ENCODE data around the gene ITPR2.

ITPR2 gene

DNA sequence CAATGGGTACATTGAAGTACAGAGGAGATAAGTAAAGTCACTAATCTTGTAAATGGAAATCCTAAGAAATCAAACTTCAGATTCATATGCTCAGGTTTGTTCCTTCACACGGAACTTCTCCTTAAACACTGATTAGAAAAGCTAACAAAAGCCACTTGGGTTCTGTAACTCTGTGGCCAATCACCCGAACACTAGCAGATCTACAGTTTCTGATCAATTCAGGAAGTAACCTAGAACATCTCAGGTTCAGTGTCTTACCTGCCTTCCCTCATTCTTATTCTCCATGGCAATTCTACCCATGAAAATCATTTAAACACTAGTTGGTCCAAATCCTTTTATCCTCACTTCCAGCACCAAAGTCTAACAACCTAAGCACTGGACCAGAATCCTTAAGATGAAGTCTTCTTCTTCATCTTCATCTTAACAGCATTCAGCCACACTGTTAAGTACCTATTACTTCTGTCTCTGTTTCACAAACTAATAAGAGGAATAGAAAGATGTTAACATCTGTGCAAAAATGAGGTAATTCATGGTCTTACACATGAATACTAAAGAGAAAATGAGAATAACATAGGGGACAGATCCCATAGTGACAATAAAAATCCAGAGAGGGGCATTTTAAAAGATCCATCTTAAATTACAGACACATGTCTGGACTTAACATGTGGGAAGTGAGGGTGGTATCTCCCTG lies 453.1 kb downstream of the ITPR2 start:
- DNase-seq: no peak

DNA sequence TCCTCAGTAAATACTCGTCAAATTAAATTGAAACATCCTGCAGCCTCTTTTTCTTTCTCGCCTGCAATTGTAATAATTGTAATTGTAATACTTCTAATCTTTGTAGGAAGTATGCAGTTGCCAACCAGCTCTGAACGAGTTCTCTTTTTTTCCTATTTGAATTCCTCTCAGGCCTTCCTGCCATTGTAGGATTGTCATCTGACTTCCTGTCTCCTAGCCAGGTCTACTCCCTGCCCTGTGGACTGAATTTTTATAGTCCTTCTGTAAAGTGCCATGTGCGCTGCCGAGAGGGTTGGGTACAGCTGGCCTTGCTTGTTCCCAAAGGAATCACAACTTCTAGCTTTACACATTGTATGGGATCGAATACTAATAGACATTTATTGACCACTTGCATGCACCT lies 454.3 kb downstream of the ITPR2 start:
- no peak for DNase-seq

DNA sequence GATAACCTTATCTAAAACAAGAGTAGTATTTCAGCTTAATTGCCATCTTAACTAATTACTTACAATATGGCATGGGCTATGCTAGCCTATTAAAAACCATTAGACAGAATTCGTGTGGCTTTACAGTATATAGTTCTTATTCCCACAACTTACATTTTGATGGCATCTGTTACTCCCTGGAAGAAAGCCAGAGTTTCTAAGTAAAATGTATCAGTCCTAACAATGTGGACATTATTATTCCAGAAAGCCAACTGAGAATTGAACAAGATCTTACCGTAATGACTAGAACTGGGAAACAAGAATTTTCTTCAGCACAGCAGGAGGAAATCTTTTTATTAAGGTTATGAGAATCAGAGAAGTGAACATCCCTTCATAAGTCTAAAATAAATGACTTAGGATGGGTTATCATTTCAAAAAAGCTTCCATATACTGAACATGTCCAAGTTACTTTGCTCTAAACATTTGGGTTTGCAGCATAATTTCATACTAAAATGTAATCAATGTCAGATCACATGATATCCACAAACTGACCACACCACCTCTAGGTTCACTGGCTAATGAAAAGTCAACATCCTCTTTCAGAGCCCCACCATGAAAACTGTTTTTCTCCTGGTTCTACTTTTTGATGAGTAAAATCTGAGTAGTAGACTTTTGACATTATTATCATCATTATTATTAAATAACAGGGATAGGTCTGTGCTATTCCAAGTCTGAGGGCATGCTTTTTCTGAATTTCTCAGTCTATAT lies 457.9 kb downstream of the ITPR2 start:
- no peak for DNase-seq

DNA sequence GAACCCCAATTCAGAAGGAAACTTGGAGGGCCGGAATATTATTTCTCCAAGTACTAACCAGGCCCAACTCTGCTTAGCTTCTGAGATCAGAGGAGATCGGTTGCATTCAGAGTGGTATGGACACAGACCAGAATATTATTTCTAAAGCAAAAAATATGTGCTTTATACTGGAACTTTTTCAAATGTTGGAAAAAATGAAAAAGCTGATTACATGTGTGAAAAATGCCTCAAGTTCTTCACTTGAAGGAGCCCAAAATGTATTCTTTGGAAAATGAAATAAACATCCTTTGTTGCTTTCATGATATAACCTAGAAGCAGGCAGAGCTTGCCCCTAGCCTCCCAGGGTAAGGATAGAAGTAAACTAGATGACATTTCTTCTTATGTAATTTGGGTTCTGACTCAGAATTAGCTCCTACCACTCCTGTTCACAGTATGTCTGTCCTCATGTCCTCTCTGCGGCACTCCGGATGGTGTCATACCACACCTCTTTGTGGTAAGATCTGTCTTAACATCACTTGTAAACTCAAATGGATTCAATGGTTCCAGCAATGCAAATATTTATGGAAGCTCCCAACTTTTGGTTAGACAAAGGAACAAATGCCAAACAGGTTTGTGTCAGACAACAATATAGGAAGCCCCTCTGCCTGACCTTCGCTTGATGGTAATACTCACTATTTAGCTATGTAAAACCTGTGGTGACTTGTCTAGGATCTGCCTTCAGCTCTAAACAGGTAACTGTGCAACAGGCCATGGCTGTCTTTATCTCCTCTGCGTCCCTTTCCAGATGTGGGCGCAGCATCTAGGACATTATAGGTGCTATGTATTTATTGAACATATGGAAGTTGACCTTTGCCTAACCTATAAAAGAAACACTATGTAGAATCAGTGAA lies 459.1 kb downstream of the ITPR2 start:
- no peak for DNase-seq

DNA sequence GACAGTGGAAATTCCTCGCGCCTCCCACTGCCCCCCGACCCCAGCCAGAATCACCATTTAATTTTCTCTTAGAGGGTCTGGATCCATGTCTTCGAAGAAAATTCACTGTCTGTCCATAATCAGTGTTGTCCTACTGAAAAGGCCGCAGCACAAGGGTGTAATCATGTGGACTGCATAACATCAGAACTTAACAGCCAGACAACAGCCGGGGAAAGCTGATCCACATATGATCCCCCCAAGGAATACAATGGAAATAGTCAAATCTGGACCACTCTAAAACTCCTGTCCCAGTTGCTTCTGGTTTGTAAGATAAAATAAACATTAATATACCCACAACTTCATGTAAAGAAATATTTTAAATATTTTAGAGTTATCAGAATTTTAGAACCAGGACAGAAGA lies 460.1 kb downstream of the ITPR2 start:
- DNase-seq: no peak

DNA sequence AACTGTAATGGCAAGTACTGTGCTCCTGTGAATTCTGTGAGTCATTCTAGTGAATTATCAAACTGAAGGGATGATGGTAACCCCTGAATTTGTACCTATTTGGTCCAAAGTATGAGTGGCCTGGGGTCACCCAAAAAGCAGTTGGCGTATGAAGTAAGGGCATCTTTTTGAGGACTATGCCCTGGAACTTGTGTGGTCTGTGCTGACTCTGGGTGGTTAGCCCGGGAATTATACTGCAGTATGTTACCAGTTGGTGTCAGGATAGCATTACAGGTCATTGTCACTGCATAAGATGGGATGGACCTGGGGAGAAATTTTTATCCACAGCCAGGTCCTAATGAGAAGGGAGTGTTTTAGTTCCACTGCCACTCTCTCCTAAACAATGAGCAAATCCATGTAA lies 462.9 kb downstream of the ITPR2 start:
- DNase-seq: no peak

DNA sequence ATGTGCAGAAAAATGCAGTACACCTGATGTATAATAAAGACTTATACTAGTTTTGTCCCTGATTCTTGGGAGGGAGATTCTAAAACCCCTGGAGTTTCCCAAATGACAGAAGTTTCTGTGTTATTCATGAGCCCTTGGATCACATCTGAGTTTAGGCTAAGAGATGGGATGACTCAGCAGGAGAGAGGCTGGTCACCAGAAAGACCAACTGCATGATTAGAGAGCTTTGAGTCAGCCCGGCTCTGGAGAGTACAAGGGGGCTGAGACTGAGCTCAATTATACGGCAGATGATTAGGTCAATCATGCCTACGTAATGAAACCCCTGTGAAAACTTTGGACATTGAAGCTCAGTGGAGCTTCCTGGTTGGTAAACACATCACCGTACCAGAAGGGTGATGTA lies 463.4 kb downstream of the ITPR2 start:
- no peak for DNase-seq

DNA sequence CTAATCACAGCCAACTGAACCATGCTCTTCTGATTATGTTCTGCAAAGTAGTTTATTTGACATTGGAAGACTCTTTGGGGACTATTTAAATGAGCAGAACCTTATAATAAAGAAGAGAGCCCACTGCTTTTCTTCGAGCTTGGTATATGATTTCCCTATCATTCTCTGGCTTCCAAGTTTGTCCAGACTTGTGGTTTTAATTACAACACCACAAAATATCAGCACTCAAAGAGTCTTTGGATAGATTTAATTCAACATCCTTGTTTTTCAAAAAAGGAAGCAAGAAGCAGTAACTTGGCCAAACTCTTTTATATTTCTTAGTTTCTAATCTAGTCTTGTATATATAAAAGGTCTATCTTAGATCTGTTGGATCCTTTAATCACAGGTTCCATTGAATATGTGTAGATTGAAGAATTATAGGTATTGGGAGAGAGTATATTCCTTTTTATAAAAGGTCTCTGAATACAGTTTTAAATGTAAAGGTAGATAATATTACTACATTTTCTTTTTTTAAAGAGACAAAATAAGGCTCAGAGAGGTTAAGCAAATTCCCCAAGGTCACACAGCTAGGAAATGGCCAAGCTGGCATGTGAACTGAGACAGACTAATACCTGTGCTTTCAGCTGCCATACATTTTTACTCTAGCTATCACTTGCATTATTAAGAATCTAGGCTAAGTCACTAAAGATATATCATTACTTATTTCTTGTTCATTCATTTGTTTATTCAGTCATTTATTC lies 464.8 kb downstream of the ITPR2 start:
- DNase-seq: no peak

DNA sequence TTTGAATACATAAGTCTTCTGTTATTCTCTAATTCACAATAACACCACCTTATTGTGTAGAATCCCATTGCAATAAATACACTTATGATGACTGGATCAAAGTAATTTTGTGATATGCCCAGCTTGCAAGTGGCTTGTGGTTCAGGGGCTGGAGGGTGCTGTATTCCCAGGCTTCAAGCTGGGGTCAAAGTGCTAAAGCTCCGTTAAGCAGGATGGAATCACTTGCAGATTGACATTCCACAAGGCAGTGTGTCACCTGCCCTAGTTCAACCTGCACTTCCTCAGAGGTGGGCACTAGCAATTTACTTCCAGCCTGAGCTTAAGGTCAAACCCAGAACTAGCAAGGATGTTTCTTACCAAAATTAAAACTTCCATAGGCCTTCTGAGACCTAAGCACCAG lies 471.0 kb downstream of the ITPR2 start:
- no peak for DNase-seq

DNA sequence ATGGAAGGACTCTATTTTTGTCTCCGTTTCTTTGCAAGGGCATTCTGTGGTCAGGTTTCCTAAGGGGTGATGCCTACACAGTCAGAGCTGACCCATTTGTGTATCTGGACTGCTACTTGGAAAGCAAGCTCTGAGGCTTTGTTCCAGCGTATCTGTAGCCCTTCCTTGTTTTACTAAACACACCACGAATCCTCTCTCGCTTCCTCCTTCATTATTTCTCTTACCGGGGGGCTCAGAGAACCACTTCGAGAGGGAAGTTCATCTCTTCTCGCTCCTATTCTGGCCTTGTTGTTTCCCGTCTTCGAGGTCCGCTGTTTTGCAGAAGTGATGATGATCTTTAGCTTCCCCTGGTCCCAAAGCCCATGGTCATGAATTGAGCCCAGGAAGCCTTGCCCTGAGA lies 472.9 kb downstream of the ITPR2 start:
- no peak for DNase-seq

DNA sequence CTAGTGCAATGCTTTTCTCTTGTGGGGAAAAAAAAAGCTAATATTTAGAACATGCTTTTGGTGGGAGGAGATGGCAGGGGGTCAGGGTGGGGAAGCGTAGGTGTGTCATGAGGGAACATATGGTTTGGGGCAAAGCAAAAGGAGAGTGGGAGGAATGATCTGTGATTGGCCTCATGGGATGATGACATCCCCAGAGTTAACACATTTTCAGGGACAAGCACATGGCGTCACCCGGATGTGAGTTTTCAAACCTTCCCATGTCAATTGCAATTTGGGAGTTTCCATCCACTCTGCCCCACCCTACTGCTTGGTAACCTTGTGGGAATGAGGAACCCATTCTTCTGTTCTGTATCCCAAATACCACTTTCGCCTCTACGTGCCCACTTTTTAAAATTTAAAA lies 473.4 kb downstream of the ITPR2 start:
- DNase-seq: no peak

DNA sequence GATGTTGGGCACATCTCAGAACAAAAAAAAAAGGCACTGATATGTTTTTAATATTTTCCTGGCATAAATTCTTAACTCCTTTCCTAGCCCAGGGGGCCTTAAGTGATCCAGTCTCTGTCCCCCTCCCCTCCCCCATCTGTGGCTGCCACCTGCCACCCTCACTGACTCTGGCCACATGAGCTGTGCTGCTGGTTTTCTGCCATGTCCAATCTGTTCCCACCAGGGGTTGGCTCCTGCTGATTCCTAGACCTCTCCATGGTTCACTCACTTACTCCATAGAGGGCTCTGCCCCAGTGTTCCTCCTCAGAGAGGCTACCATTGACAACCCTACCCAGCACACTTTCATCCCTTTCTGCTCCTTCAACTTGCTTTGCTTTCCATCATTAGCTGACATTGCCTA lies 474.3 kb downstream of the ITPR2 start:
- no peak for DNase-seq

DNA sequence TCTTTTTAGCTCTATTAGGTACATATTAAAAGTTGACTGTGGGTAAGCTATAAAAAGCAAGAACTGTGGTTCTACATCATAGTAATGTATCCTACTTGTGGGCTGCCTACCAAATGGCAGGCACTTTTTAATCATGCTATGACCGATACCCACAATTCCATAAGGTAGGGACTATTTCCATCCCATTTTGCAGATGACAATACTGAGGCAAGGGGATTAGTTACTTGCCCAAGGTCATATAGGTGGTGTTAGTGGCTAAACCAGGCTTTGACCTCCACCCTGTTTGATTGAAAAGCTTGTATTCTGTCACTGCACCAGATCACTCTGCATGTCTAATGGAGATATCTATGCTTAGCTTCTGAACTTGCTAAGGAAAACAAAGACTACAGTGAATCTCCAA lies 485.7 kb downstream of the ITPR2 start:
- no peak for DNase-seq

DNA sequence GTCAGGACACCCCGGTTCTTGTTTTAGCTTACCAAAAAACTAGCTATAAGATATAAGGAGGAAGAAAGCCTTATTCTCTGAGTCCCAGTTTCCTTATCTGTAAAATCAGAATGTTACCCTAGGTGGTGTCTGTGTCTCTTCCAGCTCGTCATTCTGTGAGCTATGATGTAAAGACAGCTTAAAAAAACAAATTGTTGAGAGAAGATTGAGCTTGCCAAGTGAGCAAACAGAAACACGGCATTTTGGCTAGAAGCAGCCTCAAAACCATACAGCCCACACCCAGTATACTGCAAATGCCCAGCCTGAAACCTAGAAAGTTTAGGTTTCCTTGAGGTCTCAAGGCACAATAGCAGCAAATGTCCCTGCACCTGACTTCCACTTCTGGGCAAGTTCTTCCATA lies 486.3 kb downstream of the ITPR2 start:
- no peak for DNase-seq

DNA sequence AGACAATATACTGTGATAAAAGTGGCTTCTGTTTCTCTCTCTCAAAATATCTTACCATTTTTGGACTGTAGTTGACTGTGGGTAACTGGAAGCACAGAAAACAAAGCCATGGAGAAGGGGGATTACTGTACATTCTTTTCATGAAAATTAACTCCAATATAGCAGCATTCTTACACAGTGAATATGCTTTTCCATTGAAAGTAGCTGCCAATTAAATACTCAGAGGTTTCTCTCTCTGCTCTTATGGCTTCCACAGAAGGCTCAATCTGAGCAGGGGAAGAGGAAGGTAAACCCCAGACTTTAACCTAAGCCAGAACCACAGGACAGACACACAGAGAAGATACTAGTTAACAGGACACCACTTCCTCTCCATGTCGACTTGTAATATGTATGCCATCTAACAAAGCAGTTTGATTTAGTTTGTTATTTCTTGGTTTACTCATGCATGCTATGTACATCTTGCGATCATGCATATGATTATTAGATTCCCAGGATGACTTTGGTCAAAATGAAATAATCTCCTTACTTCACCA lies 487.5 kb downstream of the ITPR2 start:
- DNase-seq: no peak

DNA sequence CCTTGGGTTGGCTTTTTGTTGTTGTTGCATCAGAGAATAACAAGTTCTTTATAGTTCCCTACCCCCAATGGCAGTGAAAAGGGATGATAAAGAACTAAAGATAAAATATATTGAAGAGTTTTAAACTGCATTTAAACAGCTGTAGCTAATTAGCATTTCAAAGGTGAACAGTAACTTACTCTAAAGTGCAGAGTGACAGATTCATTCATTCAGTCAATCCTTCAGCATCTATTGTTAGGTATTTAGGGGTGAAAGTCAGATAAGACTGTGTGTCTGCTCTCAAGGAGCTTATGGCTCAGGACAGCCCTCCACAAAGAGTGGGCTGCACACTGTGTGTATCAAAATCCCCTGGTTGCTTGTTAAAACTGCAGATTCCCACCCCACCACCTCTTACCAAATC lies 491.5 kb downstream of the ITPR2 start:
- no peak for DNase-seq

DNA sequence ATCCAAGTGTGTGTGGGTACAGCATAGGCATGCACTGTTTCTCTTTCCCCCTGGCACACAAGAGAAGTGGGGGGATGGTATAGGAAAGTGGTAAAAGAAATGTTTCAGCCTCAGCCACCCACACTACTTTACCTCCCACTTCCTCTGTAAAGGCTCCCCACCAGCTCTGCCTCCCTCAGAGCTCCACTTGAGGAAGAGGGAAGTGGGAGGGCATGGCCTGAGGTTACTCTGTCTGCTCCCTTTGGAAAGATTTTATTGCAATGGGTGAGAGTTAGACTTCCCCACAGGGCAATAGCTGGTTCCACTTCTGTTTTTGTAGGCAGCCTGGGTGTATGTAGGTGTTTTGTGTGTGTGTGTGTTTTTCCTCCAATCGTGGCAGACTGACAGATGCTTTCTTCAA lies 492.3 kb downstream of the ITPR2 start:
- no peak for DNase-seq

DNA sequence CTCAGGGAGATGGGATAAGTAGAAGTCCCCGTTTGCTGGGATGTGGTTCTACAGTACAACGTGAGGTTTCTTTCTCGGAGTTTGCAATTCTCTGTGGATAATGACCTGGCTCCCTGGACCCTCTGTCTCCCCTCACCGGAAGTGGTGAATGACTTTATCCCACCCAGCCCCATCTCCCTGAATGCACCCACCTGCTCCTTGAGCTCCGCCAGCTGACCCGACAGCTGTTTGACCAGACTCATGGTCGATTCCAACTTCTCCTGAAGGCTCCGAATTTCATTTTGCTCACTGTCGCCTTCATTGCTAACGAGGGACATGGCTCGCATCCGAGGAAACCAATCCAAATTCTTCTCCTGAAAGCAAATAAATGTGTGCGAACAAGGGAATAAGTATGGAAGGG lies 493.0 kb downstream of the ITPR2 start:
- DNase-seq: no peak

DNA sequence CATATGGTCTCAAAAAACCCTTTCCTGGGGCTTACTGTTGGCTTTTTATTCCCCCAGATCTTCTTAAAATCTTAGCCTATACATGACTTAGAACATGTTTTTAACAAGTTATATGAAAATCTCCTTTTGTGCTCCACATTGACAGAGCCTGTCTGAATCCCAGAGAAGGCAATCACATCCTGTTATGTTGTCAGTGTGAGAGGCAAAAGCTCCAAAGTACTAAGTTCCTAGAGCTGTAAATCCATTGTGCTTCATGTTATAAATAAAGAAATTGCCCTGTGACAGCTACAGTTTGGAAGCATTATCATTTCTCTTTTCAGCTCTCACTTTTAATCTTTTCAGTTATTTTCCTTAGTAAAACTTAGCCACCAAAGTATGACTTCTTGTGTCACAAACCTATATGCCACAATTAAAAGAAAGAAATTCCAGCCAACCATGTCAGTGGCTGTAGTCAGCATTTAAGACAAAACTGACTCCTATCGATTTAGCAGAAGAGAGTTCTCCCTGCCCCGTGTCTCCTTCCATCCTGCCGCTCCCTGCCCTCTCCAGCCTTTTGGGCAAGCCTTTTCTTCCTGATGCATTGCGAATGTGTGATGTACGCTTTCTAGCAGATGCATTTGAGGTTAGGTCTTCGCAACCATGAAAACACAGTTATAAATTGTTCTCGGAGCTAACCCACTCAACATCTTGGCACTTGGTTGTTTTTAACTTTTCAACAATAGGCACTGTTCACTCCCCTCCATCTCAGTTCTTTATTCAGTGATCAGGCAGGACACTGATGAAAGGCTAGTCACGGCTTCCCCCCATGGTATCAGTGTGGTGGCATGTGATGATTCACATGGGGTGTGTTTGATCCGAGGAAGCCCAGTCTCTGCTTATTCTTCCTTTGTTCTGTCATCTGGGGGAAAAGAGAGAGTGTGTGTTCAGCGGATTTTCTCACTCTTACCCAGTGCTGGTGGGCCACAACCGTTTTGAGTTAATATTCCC lies 494.1 kb downstream of the ITPR2 start:
- no peak for DNase-seq

DNA sequence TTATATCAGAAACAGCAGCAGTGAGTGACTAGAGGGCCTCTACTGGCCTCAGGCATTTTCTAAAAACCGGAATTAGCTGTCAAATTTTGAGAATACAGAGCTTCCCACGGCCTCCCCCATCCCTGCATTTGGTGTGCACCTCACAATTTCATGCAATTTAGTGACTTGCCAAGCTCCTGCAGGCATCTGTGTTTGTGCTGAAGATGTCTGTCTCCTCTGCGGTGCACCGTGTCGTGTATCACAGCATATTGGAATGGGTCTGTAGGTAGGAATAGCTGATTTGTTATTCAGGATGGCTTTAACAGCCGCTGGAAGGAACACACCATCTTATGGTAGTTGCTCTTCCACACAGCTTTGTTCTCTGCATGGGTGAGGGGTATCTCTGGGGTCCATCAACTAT lies 497.3 kb downstream of the ITPR2 start:
- DNase-seq: no peak

DNA sequence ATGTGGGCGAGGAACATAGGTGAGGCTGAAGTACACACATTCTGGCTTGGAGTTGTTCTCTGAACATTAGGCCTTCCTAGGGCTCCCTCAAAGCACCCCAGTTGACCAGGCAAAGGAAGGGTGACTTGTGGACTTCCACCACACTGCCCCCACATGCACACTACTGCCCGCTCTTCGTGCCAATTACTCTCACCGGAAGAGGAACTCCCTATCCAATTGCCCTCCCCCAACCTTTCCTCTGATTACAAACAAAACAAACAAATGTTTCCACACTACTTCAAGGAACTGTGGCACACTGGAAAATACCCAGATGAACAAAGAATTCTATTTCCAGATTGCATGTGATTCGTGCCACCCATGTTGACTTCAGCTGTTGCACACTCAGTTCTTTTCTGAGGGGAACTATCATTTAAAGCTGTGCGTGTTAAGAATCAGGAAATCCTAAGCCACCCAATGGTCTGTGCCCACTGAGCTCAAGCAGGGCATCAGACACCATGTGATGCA lies 498.3 kb downstream of the ITPR2 start:
- no peak for DNase-seq

Data from activated CD4-positive, alpha-beta T cell treated with anti-CD3 and anti-CD28 coated beads, Interleukin-2, amount 50 U/mL, for 48 hours (primary cell).